ENCODE measurements around the gene ERBB3. TPM values are rescaled to one million over a fixed set of nuclear protein-coding genes. Genes with fewer than 3 reads are reported as not detected.

The ERBB3 gene
- total RNA-seq (2014; rRNA removed; shearing (Covaris generic)) = not detected in 2 replicates
- 0.83 TPM in 1 of 2 replicates, not detected in the other for total RNA-seq (2022)
- Bru-seq, nascent RNA = percentile 13 among the genes with signal in this experiment
- percentile 14 among the genes with signal in this experiment for BruChase-seq, experiment 1, labeled RNA remaining after a 6-hour chase
- BruChase-seq, experiment 2, labeled RNA remaining after a 2-hour chase = percentile 16 among the genes with signal in this experiment
- long read RNA-seq, partial matches to known transcripts = 4 of 5 reads
- long read RNA-seq, other reads (novel, unspliced or antisense) = 1 of 5 reads

DNA sequence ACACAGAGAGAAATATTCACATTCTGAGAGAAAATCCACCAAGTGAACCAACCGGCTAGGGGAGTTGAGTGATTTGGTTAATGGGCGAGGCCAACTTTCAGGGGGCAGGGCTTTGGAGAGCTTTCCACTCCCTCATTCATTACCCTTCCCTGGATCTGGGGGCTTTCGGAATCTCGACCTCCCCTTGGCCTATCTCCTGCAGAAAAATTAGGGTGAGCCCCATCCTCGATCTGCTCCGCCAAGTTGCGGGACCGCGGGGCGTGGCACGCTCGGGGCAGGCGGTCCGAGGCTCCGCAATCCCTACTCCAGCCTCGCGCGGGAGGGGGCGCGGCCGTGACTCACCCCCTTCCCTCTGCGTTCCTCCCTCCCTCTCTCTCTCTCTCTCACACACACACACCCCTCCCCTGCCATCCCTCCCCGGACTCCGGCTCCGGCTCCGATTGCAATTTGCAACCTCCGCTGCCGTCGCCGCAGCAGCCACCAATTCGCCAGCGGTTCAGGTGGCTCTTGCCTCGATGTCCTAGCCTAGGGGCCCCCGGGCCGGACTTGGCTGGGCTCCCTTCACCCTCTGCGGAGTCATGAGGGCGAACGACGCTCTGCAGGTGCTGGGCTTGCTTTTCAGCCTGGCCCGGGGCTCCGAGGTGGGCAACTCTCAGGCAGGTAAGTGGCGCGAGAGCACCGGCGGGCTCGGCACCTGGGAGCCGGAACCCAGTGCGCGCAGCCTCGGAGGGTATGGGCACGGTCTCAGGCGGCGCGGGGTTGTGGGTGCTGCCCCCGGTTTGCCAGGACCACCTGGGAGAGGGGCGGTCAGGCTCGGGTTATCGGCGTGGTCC is at the start of gene ERBB3:
TSS of gene ERBB3 (plus strand) at position 443 of the 833 bp plus-strand sequence. CDS start at position 579, 136 bp downstream.
- Histone ChIP-seq H3K4me1 (ENCODE audit: insufficient read depth, low read length, poor library complexity, severe bottlenecking) (peaks cover 16% of the 10 kb centered on the region), H3K36me3 (ENCODE audit: insufficient read depth, low read length) (no peaks in the 10 kb centered on the region), H3K79me2 (ENCODE audit: insufficient read depth, low read depth, low read length) (no peaks in the 10 kb centered on the region), H3K9me2 (ENCODE audit: insufficient read depth, low read length) (no peaks in the 10 kb centered on the region), H2AFZ (ENCODE audit: low read length) (peak within 1 kb of the TSS; percentile 85), H4K20me1 (ENCODE audit: insufficient read depth, low read length) (no peaks in the 10 kb centered on the region), H3K4me3 (ENCODE audit: low read depth, low read length, poor library complexity, severe bottlenecking) (peak within 1 kb of the TSS; percentile 70), H3K9me3 (ENCODE audit: low read length) (no peaks in the 10 kb centered on the region), H3K4me2 (ENCODE audit: low read length) (peak within 1 kb of the TSS; percentile 87), H3K27ac (ENCODE audit: low read depth, low read length, poor library complexity, severe bottlenecking) (no peak within 1 kb of the TSS)
- intact Hi-C loops (cut with micrococcal nuclease; ENCODE audit: unreplicated experiment) = no loop called here
- peak; percentile 14 for DNase-seq (ENCODE audit: low spot score)
- POLR2A ChIA-PET = interaction anchor here (0.6 to 0.7 kb wide), 2 partner anchors 107 to 1582 kb away, joined by 3 to 4 read pairs; no protein-coding TSS in a partner anchor
- BruUV-seq (replicated peaks) = no TSS peak
- TF ChIP-seq, protein P1, sequence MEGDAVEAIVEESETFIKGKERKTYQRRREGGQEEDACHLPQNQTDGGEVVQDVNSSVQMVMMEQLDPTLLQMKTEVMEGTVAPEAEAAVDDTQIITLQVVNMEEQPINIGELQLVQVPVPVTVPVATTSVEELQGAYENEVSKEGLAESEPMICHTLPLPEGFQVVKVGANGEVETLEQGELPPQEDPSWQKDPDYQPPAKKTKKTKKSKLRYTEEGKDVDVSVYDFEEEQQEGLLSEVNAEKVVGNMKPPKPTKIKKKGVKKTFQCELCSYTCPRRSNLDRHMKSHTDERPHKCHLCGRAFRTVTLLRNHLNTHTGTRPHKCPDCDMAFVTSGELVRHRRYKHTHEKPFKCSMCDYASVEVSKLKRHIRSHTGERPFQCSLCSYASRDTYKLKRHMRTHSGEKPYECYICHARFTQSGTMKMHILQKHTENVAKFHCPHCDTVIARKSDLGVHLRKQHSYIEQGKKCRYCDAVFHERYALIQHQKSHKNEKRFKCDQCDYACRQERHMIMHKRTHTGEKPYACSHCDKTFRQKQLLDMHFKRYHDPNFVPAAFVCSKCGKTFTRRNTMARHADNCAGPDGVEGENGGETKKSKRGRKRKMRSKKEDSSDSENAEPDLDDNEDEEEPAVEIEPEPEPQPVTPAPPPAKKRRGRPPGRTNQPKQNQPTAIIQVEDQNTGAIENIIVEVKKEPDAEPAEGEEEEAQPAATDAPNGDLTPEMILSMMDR (conservative IDR thresholded peaks at IDR 0.05; ENCODE audit: low read length) = no peak
- TF ChIP-seq EZH2phosphoT487 (IDR thresholded peaks at IDR 0.05; ENCODE audit: borderline replicate concordance, low read depth, low read length) = no peak
- CTCF ChIA-PET (ENCODE audit: unreplicated experiment) = interaction anchor here (1.0 kb wide), 2 partner anchors 15 to 25 kb away, joined by 3 to 4 read pairs; no protein-coding TSS in a partner anchor

DNA sequence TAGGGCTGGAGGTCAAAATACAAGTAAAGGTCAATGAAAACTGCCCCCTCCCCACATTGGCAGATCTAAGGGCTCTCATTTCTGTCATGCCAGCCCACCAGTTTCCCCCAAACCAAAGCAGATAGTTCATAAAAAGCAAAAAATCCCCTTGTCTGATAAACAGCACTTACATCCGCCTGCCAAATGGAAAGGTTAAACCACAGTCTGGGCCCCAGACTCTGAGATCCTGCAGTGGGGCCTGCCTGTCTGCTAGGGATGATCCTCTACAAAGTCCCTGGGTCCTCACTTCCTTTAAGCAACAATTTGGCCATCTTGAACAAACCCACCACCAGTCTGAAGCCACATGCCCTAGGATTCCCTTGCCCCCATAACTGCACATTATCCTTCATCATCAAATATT is 48.0 kb upstream of the ERBB3 start:
- TF ChIP-seq EZH2phosphoT487 (IDR thresholded peaks at IDR 0.05; ENCODE audit: borderline replicate concordance, low read depth, low read length) = no peak
- Histone ChIP-seq H3K36me3 (ENCODE audit: insufficient read depth, low read length) (peaks cover 2% of the 10 kb centered on the region; the same call in 1 of the 2 replicates), H2AFZ (ENCODE audit: low read length) (no peak overlapping the region), H3K4me1 (ENCODE audit: insufficient read depth, low read length, poor library complexity, severe bottlenecking) (no peaks in the 10 kb centered on the region), H3K79me2 (ENCODE audit: insufficient read depth, low read depth, low read length) (no peaks in the 10 kb centered on the region), H3K4me3 (ENCODE audit: low read depth, low read length, poor library complexity, severe bottlenecking) (no peak overlapping the region), H3K9me3 (ENCODE audit: low read length) (no peaks in the 10 kb centered on the region), H4K20me1 (ENCODE audit: insufficient read depth, low read length) (no peaks in the 10 kb centered on the region), H3K9me2 (ENCODE audit: insufficient read depth, low read length) (no peaks in the 10 kb centered on the region), H3K4me2 (ENCODE audit: low read length) (no peak overlapping the region), H3K27ac (ENCODE audit: low read depth, low read length, poor library complexity, severe bottlenecking) (no peak overlapping the region)
- DNase-seq (ENCODE audit: low spot score) = no peak
- ChIA-PET POLR2A (no interaction called here), CTCF (ENCODE audit: unreplicated experiment) (no interaction called here)
- intact Hi-C loops (cut with micrococcal nuclease; ENCODE audit: unreplicated experiment) = no loop called here
- no TSS peak for BruUV-seq (replicated peaks)

- POLR2A ChIA-PET = no interaction called here
- DNase-seq (ENCODE audit: low spot score) = no peak
- Histone ChIP-seq H3K27ac (ENCODE audit: low read depth, low read length, poor library complexity, severe bottlenecking) (no peak overlapping the region), H3K79me2 (ENCODE audit: insufficient read depth, low read depth, low read length) (no peaks in the 10 kb centered on the region), H3K4me2 (ENCODE audit: low read length) (no peak overlapping the region), H3K9me3 (ENCODE audit: low read length) (no peaks in the 10 kb centered on the region), H4K20me1 (ENCODE audit: insufficient read depth, low read length) (no peaks in the 10 kb centered on the region), H3K4me1 (ENCODE audit: insufficient read depth, low read length, poor library complexity, severe bottlenecking) (peaks cover 13% of the 10 kb centered on the region), H3K9me2 (ENCODE audit: insufficient read depth, low read length) (no peaks in the 10 kb centered on the region), H3K36me3 (ENCODE audit: insufficient read depth, low read length) (peaks cover 2% of the 10 kb centered on the region; the same call in 1 of the 2 replicates), H2AFZ (ENCODE audit: low read length) (no peak overlapping the region), H3K4me3 (ENCODE audit: low read depth, low read length, poor library complexity, severe bottlenecking) (no peak overlapping the region)
- TF ChIP-seq, protein P1 (conservative IDR thresholded peaks at IDR 0.05; ENCODE audit: low read length) = no peak
- no peak for TF ChIP-seq EZH2phosphoT487 (IDR thresholded peaks at IDR 0.05; ENCODE audit: borderline replicate concordance, low read depth, low read length)
- CTCF ChIA-PET (ENCODE audit: unreplicated experiment) = no interaction called here
- BruUV-seq (replicated peaks) = no TSS peak
- intact Hi-C loops (cut with micrococcal nuclease; ENCODE audit: unreplicated experiment) = no loop called here
Measured at GRCh38 chr12:56034586-56035332, 45.2 kb upstream of the ERBB3 start.
